Stimulated activated CD4-positive, alpha-beta T cell treated with anti-CD3 and anti-CD28 coated beads, TNF-alpha, amount 100 ng/mL, for 48 hours (primary cell): ENCODE measurements around the gene CNRIP1.
"Not testable (repeated sequence)": the region's sequence is repeated elsewhere in the genome, so short reads cannot be mapped to it uniquely, and the experiment has no call there.

Experiments used
- DNase-seq, 3 donors: peaks; one replicate each; pipeline ENCODE4 v3.0.0-alpha.2; 2020; ENCODE audit warnings: low read depth in 3 of 3

The CNRIP1 gene

DNA sequence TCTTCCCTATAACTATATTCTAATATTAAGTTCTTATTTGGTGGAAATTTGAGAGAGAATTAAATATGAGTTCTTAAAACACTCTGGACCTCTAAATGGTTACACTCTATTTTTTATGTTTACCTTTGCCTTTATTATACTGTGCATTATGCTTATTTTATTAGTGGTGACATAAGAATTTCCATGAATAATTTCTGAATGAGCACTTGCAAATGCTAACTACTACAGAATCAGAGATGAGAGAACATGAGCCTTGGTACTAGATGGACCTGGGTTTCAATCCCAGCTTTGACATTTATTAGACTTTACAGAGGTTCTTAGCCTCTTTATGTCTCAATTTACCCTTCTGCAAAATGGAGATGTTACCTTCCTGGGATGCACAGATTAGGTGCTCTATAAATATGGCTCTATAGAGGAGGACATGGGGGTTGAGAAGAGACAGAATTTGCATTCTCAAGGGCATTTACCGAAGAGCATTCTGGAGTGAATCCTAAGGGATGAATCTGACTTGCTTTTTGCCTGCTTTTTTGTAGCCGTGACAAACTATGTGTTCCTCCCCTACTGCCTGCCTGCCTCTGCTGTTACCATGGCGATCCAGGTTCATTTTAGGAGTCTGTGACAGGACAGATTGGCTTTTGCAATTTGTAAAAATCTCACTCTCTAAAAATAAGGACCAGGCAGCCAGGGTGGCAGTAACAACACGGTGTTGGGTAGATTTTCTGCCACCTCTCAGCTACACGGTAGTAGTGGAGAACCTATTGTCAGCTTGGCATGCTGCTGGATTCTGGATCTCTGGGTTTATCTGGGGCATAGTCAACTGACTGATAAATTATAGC lies 20.7 kb upstream of the CNRIP1 start:
- DNase-seq: no peak

DNA sequence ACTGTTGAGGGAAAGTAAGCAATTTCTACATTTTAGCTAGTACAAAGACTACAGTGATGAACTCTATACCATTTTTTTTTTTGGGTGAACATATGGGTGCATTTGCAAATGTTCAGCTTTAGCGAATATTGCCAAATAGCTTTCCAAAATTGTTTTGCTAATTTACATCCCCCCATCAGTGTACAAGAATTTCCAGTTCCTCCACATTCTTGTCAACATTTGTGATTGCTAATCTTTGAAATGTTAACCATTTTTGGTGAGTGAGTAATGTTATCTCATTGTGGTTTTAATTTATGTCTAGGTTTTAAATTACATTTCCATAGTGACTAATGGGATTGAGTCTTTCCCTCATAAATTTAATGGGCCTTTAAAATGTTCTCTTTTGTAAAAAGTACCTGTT lies 16.4 kb upstream of the CNRIP1 start:
- no peak for DNase-seq

DNA sequence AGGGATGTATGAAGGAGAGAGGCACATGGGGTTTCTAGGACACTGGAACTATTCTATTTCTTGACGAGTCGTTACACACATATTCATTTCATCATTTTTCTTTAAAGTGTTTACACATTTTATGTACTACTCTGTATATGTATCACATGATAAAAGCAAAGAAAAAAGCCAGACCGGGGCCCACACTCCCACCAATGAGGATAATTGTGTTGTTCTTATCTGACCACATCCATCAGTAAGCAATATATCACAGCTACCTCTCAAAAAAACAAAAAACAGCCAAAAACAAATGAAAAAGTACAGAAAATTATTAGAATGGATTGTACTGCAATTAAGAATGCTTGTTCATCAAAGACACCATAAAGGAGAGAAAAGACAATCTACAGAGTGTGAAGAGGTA lies 14.2 kb upstream of the CNRIP1 start:
- DNase-seq: no peak

DNA sequence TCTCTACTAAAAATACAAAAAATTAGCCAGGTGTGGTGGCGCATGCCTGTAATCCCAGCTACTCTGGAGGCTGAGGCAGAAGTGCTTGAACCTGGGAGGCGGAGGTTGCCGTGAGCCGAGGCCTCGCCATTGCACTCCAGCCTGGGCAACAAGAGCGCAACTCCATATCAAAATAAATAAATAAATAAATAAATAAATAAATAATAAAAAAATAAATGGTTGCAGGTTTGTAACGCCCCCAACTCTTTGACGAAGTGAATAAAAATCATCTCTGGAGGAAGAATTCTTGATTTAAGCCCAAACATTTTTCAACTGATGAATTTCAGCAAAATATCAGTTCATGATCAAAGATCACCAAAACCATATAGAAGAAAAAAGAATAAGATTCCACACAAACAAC lies 13.3 kb upstream of the CNRIP1 start:
- DNase-seq: no peak

DNA sequence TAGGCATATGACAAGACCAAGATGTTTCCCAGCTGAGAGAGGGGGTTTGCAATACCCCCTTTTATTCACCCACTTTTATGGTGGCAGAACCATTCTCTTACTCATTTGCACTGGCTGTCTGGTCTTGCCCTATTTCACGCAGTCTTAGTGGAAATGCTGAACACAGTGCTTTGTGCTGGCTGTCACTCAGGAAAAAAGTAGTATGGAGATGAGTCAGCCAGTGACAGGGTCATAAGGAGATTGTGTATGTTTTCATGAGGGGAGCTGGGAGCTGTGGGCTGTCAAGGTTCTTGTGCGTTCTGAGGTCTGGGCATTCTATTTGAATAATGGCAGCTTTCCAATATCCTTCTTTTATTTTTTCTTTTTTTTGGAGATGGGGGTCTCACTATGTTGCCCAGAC lies 10.9 kb upstream of the CNRIP1 start:
- DNase-seq: no peak

DNA sequence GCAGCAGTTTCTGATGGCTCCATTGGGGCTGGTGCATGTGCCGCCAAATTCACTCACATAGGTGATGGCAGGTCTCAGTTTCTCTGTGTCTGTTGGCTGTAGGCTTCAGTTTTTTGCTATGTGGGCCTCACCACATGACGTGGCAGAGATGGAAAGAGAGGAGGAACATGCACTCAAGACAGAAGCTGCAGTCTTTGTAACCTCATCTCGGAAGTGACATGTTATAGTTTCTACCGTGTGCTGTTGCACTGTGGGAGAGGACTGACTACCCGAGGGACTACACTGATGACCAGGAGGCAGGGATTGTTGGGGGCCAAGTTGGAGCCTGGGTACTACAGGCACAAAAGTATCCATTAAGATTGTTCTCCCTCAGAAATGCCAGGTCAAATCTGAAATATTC lies 9.2 kb upstream of the CNRIP1 start:
- no peak for DNase-seq

DNA sequence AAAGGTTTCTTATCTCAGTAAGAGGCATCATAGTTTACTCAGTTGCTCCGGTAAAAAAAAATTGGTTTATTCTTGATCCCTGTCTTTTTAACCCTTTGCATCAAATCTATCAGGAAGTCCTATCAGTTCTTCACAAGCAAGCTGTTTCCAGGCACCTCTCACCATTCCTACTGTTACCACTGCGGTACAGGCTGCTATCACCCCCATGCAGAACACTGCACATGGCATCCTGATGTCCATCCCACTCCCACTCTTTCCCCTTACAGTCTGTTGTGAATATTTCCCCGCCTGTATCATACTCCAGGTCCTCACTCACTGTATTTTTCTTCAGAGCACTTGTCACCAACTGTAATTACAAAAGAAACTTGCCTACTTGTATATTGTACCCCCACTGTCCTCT lies 5.3 kb upstream of the CNRIP1 start:
- DNase-seq: no peak

DNA sequence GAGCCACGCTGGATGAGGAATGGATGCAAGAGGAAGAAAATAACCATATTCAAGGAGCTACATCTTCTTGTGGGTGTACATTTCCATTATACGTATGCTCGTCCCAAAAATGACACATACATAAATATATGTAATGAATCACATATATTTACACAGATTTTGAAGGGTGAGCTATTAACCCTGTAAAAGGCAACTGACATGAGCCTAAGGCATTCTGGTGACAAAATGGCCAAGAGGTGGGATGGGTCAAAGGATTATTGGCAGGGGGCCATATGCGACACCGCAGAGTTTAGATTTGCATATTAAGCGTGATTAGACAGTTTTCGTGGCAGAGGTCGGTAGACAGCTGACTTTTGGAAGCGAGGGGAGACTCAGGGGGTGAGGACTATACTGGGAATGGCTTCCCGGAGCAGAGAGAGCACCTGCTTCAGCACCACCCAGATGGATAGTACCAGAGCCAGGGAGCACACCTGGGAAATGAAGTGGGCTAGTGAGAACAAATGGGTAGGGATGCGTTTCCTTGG lies 431 bp upstream of the CNRIP1 start:
- DNase-seq: no peak

DNA sequence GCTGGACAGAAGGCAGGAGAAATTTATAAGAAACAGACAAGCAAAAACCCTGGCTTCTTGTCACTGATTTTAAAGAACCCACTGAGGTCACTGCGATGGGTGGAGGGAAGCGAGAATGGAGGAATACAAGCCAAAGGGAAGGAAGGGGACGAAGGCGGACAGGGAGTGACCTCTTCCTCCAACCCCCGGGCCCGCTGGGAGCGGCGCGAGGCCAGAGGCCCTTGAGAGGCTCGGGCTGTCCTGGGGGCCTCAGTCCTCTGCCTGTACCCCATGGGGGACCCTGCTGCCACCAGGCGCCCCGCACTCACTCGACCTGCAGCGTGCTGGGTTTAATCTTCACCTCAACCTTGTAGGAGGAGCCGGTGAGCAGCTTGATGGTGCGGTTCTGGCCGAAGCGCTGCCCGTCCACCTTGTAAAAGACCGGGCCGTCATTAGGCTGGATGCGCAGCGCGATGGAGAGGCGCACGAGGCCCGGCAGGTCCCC lies 793 bp downstream of the CNRIP1 start:
- no peak for DNase-seq

DNA sequence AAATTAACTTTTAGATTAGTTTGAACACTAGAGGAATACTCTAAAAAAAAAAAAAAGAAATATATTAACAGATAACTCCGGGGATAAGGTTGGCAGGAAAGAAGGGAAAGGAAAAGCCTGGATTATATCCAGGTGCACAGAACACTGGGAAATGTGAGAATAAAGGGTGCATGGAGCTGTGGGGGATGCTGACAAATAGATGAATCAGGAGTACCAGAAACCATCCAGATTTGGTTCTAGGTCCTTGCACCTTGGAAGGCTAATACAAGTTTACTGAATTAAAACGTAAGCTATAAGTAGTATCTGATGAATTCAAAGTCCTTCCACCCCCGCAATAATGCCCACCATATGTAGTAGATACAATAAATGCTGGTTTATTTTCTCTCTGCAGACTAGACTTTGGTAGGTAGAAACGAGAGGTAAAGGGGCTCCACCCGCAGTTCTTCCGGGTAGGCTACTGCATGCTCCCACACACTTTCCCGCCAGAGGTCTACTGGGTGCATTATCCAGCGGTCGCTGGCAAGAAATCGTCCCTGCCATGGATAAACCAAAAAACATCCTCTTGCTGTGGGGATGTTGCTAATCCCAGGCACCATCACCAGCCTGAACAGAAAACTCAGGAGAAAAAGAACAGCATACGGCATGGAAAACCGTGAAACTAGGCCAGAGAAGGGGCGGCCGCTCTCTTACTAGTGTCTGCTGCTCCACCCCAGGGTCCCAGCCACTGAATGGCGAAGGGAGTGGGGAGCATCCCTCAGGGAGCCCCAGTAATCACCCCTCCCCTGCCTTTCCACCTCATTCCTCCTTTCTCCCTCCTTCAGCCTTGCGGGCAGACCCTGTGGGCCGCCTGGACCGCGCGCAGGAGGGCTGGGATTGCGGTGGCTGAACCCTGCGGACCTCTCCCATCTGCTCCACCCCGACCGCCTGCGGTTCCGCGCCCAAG lies 1.5 kb downstream of the CNRIP1 start:
- no peak for DNase-seq

DNA sequence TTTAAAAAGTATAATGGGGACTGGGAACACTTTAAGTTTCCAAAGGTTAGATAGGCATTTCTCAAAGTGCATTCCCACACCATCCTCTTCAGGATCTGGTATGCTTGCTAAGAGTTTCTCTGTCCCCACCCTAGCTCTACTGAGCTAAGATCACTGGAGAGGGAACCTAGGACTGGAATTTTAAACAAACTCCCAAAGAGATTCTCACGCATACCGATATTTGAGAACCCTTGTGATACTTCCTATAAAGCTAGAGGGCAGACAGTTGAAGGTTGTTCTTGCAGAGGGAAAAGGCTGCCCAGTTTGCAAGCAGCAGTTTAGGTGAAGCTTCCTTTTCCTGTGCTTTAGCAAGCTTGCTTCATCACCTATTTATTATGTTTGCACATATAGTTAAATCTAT lies 3.6 kb downstream of the CNRIP1 start:
- DNase-seq: no peak

DNA sequence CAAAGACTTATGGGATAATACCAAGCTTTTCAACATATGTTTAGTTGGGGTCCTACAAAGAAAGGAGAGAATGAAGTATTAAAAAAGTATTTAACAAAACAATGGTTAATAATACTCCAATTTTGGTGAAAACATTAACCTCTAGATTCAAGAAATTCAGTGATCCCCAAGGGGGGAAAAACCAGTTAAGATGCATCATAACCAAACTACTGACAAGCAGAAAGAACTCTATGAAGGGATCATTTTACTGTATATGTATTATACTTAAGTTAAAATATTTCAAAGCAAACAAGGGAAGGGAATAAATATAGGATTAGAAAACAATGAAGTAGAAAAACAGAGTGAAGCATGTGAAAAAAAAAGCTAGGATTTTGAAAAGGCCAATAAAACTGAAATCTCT lies 8.7 kb downstream of the CNRIP1 start:
- DNase-seq: no peak

DNA sequence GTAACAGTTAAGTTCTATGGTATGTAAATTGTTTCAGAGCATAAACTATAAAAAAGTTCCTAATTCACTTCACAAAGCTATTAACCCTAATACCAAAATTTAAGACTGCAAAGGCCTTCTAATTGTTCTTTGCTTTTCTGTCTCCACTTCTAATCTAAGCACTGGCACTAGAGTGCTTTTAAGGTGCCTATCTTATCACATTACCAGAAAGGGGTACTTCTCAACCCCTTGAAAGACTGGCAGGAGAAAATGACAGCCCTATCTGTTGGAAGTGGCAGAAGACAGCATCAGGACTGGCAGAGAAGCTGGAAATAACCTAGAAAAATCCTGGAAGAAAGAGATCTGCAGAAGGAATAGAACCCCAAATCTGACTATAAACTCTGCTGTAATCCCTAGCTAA lies 10.3 kb downstream of the CNRIP1 start:
- no peak for DNase-seq

DNA sequence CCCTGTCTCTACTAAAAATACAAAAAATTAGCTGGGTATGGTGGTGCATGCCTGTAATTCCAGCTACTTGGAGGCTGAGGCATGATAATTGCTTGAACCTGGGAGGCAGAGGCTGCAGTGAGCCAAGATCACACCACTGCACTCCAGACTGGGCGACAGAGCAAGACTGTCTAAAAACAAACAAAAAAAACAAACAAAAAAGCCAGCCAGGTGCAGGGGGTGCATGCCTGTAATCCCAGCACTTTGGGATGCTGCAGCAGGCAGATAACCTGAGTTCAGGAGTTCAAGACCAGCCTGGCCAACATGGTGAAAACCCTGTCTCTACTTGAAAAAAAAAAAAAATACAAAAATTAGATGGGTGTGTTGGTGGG lies 15.9 kb downstream of the CNRIP1 start:
- DNase-seq: not testable (repeated sequence)

DNA sequence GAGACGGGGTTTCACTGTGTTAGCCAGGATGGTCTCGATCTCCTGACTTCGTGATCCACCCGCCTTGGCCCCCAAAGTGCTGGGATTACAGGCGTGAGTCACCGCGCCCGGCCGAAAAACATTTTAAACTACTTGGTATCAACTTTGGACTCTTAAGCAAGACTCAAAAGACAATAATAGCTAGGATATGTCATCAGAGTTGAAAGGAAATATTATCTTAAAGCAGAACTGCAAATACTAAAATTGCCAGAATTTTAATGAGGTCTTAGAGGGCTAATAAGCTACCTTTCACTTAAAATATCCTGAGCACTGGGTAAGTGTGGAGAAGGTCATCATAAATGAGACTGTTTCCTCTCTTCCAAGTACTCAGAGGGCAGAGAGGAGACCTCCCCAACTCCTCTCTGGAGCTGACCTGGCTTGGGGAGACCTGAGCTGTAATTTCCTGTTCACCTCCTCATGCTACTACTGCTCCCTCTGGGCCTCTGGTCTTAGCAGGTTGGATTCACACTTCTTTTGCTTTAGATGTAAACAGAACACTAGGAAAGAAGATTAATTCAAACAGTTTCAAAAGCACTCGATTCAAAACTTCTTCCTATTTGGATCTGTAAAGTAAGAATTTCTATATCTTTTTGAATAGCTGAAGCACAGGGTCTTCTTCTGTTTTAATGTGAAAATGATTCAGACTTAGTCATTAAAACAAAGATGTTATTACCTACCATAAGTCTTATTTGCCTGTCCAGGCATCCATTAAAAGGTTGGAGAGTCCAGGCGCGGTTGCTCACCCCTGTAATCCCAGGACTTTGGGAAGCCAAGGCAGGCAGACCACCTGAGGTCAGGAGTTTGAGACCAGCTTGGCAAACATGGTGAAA lies 16.5 kb downstream of the CNRIP1 start:
- no peak for DNase-seq

DNA sequence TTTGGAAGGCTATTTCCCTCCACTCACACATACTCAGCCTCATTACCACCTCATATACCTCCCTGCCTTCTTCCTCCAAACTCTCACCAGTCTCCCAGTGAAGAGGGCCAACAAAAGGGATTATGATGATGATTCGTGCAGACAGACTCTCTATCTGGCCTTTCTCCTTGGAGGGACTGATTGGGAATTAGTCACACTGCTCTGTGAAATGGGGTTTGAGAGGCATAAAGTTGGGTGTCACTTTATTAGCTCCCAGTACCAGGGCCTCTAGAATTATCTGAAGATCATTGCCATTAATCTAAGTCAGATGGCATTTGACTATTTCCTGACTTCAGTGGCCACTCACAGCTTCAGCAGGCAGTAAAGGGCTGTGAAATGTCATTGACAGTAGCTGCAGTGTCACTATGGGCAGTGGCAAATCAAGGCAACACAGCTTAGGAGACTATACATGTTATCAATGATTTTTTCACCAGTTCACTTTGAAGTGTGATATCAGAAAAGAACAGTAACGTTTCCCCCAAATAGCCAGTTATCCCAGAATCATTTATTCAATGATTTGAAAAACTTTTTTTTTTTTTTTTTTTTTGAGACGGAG lies 17.4 kb downstream of the CNRIP1 start:
- no peak for DNase-seq

DNA sequence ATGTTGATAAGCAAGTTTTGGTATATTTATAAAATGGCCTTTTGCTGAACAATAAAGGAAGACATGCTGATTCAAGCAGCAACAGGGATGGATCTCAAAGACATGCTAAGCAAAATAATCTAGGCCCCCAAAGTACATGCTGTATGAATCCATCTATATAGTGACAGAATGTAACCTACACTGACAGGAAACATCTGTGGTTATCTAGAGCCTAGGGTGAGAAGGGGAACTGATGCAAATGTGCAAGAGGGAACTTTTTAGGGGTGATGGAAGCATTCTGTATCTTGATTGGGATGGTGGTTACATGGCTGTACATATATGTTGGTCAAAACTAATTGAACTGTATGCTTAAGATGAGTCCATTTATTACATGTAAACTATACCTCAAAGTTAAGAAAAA lies 24.2 kb downstream of the CNRIP1 start:
- DNase-seq: no peak

DNA sequence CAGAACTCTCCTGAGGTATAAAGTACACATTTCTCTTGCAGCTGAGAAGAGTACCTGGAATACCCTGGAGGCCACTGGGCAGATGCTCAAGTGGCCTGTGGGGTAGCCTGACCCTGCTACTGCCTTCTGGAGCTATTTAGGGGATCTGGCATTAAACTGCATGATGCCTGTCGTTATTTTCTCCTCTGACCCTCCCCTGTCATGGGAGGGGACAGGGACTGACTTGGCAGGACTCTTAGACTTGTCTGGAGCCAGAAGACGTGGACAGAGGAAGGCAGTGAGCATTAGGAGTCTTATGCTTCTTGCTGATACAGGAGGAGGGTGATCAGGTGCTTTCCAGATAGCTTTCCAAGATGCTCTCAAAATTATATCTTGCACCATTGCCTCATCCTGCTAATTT lies 24.8 kb downstream of the CNRIP1 start:
- DNase-seq: no peak

DNA sequence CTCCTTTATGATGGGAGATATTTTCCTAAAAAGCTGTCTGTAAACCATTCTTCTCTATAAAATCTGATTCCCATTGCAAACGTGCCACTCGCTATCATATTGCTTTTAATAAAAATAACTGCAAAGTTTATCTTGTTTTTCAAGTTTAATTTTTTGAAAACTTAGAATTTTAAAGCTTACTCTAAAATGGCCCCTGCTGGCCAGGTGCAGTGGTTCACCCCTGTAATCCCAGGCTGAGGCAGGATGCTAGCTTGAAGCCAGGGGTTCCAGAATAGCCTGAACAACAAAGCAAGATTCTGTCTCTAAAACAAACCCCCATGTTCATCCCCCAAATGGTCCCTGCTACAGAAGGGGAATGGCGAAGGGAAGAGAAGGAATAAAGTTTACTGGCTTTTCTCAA lies 25.6 kb downstream of the CNRIP1 start:
- DNase-seq: no peak

DNA sequence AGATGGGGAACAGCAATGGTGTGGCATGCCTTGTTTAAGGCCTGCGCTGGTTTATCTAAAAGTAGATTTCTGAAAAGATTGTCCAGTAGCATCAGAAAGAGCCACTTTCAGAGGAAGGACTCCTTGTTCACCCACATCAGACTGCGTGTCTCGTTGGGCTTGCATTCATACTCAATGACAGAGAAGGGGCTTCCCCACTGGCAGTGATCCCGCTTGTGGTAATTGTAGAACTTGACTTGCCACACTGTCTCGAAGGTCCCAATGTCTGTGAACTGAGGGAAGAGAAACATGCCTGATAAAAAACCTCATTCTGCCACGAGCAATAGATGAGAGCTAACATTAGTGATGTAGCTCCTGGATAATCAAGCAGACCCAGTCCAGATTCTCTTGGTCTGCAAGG lies 26.0 kb downstream of the CNRIP1 start:
- no peak for DNase-seq

DNA sequence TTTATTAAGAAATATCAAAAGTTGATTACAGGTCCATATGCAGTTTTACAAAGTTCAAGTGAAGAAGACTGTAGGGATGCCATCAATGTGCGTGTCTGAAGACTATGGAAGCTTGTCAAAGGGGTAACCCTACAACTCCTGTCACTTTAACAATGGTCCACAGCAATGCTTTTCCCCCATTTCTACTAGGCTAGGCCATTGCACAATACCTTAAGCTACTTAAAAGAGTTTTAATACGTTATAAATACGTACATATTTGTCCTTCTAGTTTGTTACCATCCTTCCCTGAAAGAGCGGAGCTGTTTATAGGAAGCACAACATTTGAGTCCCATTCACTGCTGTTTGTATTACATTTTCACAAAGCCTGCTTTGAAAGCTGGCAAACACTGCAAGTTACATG lies 26.7 kb downstream of the CNRIP1 start:
- DNase-seq: no peak
